ENCODE measurements around the gene ARF3. TPM values are rescaled to one million over a fixed set of nuclear protein-coding genes. Genes with fewer than 3 reads are reported as not detected.

Gene ARF3
- total RNA-seq, 1 donor from 2014 or later = 135 TPM

DNA sequence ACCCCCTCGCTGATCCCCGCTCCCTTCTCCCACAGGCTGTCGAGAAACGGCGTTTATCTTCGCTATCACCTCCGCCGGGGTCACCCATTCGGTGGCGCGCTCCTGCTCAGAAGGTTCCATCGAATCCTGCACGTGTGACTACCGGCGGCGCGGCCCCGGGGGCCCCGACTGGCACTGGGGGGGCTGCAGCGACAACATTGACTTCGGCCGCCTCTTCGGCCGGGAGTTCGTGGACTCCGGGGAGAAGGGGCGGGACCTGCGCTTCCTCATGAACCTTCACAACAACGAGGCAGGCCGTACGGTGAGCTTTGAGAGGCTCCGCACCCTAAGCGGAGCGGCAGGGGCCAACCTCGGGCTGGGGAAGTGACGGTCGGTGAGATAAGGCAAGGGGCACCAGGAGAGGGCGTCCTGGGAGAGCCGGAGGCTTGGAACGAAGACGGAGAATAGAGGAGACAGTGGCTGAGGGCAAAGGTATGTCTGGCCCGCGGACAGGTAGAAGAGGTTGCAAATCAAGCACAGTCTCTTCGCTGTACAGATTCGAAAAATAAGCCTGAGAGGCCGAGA, 23.2 kb upstream of the ARF3 start:
- Mint-ChIP-seq H3K4me1 (ENCODE audit: low read depth) (peaks cover 15% of the 10 kb centered on the region), H3K9me3 (ENCODE audit: low read depth) (no peaks in the 10 kb centered on the region), H3K27me3 (peaks cover 96% of the 10 kb centered on the region), H3K36me3 (ENCODE audit: insufficient read depth) (no peaks in the 10 kb centered on the region), H3K4me3 (ENCODE audit: low read depth) (no peak overlapping the region), H3K27ac (no peak overlapping the region)
- no peak for DNase-seq (ENCODE audit: low spot score, unreplicated experiment)
- TF ChIP-seq, protein P1, sequence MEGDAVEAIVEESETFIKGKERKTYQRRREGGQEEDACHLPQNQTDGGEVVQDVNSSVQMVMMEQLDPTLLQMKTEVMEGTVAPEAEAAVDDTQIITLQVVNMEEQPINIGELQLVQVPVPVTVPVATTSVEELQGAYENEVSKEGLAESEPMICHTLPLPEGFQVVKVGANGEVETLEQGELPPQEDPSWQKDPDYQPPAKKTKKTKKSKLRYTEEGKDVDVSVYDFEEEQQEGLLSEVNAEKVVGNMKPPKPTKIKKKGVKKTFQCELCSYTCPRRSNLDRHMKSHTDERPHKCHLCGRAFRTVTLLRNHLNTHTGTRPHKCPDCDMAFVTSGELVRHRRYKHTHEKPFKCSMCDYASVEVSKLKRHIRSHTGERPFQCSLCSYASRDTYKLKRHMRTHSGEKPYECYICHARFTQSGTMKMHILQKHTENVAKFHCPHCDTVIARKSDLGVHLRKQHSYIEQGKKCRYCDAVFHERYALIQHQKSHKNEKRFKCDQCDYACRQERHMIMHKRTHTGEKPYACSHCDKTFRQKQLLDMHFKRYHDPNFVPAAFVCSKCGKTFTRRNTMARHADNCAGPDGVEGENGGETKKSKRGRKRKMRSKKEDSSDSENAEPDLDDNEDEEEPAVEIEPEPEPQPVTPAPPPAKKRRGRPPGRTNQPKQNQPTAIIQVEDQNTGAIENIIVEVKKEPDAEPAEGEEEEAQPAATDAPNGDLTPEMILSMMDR (IDR thresholded peaks at IDR 0.05; ENCODE audit: unreplicated experiment) = no peak

DNA sequence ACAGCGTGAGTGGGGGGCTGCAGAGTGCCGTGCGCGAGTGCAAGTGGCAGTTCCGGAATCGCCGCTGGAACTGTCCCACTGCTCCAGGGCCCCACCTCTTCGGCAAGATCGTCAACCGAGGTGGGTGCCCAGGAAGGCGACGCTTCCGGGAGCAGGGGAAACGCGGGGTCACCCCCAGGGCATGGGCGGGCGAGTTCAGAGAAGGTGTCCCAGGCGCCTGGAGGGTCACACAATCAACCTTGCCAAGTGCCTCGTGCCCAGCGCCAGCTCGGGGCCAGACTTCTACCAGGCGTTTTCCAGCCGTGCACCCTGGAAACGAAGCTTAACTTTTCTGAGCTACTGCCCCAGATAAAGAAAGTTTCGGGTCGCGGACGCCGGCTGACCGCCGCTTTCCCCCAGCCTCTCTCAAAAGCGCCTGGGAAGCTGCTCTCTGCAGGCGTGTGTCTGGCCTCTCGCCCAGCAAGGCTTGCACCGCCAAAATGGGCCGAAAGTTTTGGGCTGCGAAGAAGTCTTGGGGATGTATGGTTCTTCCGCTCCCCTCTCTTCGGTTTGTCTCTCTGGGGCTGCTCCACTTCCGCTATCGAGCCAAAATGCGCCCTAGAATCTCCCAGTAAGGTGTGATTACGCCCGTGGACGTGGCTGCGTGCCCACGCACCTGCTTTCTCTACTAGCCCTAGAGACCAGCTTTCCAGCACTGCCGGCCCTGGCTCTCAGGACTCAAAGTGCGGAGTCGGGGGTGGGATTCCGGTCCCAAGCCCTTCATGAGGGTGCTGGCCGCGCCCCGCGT, 22.5 kb upstream of the ARF3 start:
- DNase-seq (ENCODE audit: low spot score, unreplicated experiment) = no peak
- no peak overlapping the region for H3K27ac Mint-ChIP-seq
- H3K4me3 Mint-ChIP-seq (ENCODE audit: low read depth) = peak overlapping the region; percentile 45
- peaks cover 96% of the 10 kb centered on the region for H3K27me3 Mint-ChIP-seq
- peaks cover 15% of the 10 kb centered on the region for H3K4me1 Mint-ChIP-seq (ENCODE audit: low read depth)
- no peaks in the 10 kb centered on the region for H3K9me3 Mint-ChIP-seq (ENCODE audit: low read depth)
- TF ChIP-seq, protein P1 (IDR thresholded peaks at IDR 0.05; ENCODE audit: unreplicated experiment) = no peak
- H3K36me3 Mint-ChIP-seq (ENCODE audit: insufficient read depth) = no peaks in the 10 kb centered on the region

DNA sequence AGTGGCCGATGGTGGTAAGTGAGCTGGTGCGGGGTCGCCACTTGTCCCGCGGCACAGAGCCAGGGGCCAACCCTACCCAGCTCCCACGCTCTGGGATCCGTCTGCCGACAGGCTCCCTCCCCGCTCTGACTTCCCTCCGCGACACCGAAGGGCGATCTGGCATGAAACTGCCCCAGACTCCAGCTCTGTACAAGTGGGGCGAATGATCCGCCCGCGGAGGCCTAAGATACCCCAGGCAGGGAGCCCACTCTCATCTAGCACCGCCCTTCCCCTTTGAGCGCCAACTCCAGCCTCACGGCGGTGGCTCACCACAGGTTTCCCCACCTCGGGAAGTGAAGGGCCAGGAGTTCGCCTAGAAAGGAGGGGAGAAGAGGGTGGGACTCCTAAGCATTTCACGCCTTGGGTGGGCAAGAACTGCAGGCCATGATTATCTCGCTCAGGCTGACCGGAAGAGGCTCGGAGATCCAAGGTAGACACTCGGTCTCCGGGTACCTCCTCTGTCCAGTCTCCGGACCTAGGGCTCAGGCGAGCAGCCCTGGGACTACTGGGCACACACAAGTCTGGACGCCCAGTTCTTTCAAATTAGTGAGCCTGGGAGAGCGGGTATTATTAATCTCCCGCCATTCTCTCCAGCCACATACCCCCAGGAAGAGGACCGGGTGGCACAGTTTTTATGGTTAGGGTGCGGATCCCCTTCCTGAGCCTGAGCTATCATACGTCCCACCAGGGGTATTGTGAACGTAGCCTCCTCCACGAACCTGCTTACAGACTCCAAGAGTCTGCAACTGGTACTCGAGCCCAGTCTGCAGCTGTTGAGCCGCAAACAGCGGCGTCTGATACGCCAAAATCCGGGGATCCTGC, 21.7 kb upstream of the ARF3 start:
- Mint-ChIP-seq H3K4me3 (ENCODE audit: low read depth) (peak overlapping the region; percentile 45), H3K4me1 (ENCODE audit: low read depth) (peaks cover 15% of the 10 kb centered on the region), H3K36me3 (ENCODE audit: insufficient read depth) (no peaks in the 10 kb centered on the region), H3K27me3 (peaks cover 96% of the 10 kb centered on the region), H3K27ac (no peak overlapping the region), H3K9me3 (ENCODE audit: low read depth) (no peaks in the 10 kb centered on the region)
- TF ChIP-seq, protein P1 (IDR thresholded peaks at IDR 0.05; ENCODE audit: unreplicated experiment) = no peak
- no peak for DNase-seq (ENCODE audit: low spot score, unreplicated experiment)

DNA sequence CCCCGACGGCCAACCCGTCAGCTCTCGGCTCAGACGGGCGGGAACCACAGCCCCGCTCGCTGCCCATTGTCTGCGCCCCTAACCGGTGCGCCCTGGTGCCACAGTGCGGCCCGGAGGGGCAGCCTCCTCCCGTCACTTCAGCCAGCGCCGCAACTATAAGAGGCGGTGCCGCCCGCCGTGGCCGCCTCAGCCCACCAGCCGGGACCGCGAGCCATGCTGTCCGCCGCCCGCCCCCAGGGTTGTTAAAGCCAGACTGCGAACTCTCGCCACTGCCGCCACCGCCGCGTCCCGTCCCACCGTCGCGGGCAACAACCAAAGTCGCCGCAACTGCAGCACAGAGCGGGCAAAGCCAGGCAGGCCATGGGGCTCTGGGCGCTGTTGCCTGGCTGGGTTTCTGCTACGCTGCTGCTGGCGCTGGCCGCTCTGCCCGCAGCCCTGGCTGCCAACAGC, 21.0 kb upstream of the ARF3 start, which contains the start of gene WNT1:
TSS of gene WNT1 (plus strand) at position 32 of the 450 bp plus-strand sequence. CDS start at position 361, 329 bp downstream.
- Mint-ChIP-seq H3K36me3 (ENCODE audit: insufficient read depth) (no peaks in the 10 kb centered on the region), H3K9me3 (ENCODE audit: low read depth) (no peaks in the 10 kb centered on the region), H3K27ac (no peak within 1 kb of the TSS), H3K4me1 (ENCODE audit: low read depth) (peaks cover 15% of the 10 kb centered on the region), H3K27me3 (peaks cover 96% of the 10 kb centered on the region), H3K4me3 (ENCODE audit: low read depth) (no peak within 1 kb of the TSS)
- TF ChIP-seq, protein P1 (IDR thresholded peaks at IDR 0.05; ENCODE audit: unreplicated experiment) = no peak
- no peak for DNase-seq (ENCODE audit: low spot score, unreplicated experiment)

Measured in progenitor cell of endocrine pancreas (in vitro differentiated cells).